ENCODE results near the gene ARHGAP26.

DNA sequence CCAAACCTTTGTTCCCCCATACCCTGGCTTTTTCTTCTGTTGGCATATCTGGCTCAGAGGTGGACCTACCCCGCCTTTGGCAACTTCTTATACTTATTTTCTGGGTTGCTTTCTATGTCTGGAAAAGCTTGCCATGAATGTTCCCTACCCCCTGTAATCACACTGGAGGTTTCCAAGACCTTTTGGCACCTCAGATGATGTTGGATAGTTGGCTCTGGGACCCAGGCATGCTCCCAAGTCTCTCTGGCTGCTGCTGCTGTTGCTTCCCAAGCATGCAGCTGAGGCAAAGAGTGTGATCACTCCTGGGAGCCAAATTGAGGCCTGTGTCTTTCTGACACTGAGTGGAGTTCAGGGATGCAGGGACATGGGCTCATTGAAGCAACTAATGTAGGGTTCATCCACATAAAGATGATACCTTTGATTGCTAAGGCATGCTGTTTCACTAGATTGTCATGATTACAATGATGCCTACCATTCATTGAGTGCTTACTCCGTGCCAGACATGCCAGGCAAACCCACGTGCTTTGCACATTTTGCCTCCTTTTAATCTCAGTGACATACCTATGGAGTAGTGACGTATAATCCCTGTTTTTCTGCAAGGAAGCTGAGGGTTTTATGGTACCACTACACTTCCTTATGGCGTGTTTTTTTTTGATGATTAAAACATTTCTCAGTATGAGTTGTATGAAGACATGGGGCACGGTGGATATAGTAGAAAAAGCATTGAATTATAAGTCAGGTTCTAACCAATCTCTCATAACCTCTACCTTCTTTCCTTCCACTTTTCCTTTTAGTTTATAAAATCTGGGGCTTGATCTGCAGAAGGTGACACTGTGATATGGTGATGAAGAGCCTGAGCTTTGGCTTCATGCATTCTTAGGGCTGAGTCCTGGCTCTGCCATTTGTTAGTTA lies 73.1 kb downstream of the ARHGAP26 start:
- TF ChIP-seq, protein P1, sequence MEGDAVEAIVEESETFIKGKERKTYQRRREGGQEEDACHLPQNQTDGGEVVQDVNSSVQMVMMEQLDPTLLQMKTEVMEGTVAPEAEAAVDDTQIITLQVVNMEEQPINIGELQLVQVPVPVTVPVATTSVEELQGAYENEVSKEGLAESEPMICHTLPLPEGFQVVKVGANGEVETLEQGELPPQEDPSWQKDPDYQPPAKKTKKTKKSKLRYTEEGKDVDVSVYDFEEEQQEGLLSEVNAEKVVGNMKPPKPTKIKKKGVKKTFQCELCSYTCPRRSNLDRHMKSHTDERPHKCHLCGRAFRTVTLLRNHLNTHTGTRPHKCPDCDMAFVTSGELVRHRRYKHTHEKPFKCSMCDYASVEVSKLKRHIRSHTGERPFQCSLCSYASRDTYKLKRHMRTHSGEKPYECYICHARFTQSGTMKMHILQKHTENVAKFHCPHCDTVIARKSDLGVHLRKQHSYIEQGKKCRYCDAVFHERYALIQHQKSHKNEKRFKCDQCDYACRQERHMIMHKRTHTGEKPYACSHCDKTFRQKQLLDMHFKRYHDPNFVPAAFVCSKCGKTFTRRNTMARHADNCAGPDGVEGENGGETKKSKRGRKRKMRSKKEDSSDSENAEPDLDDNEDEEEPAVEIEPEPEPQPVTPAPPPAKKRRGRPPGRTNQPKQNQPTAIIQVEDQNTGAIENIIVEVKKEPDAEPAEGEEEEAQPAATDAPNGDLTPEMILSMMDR (IDR thresholded peaks at IDR 0.05), result no peak
- peak in 1 of 3 donors; percentile 36 for TF ChIP-seq POLR2AphosphoS5 (IDR thresholded peaks at IDR 0.05)
